GM12873 (cell line): ENCODE data around the gene EXOC3.

ENCODE experiments used
- CTCF ChIP-seq: IDR thresholded peaks from 2 replicates; pipeline ENCODE4 v1.5.1; 2012; ENCODE audit warnings: low read depth, mild to moderate bottlenecking, moderate library complexity, low read length, control low read depth; ENCODE audit not compliant: insufficient read depth; ENCODE audit errors: missing control alignments

Gene EXOC3

DNA sequence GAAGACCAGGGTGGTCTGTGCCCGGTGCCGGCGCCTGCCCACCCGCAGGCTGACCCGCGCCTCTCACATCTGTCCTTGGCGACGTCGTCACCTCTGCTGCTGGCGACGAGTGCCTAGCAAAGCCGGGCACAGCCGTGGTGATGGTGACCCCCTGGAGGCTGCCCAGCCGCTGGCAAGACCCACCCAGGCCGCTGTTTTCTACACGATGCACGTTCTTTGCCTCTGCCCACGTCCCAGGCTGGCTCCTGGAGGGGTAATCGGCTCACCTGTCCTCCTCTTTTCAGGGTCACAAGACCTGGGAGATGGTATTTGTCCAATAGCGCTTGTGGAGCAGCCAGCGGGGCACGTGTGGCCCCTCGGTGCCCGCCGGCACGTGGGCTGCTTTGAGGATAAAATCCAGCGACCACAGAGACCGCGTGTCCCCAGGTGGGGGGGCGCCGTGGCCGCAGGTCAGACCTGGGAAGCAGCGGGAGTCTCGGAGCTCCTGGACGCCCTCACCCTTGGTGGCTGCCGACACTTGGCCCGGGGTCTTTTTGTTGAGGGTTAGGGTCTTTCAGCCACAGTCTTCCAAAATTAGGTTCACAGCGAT is 51.8 kb downstream of the EXOC3 start:
- TF ChIP-seq CTCF = no peak

DNA sequence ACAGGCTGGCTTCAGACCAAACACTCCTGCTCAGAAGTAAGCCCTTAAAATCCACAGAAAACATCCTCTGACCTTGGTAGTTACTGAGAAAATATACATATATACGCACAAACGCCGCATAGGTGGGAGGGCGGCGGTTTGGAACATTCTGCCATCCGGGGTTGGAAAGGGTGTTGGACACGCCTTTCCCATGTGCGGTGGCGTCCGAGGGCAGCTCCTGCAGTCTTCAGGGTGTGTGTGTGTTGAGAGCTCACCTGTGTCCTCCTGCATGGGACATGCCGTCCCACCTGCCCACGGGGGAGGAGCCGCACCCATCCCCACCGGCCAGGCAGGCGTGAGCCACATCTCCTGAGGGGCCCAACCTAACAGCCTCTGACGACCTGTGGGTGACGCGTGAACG is 53.1 kb downstream of the EXOC3 start:
- TF ChIP-seq CTCF = no peak

DNA sequence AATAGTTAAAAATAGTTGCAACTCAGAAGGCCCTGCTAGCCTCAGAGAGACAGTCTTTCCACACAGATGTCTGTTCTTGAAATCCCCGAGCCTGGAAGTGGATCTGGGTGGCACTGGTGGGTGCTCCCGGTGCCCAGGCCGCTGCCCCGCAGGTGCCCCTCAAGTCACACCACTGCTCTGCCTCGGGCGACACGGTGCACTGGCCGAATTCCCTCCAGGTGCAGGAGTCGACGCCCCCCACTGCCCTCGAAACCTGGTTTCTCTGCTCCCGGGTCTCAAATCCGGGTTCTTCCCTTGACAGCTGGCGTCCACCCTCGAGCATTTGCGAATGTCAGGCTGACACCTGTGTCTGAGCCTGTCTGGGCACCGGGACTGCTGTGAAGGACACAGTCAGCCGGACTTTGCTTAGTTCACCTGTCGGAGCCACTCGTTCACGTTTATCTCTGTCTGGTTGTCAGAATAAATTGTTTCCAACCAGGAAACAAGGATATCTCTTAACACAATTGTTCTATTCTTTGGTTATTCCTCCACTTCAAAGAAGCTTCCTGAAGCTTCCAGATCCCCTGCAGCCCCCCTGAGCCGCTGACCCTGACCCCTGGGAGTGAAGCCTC is 54.2 kb downstream of the EXOC3 start:
- TF ChIP-seq CTCF = no peak

DNA sequence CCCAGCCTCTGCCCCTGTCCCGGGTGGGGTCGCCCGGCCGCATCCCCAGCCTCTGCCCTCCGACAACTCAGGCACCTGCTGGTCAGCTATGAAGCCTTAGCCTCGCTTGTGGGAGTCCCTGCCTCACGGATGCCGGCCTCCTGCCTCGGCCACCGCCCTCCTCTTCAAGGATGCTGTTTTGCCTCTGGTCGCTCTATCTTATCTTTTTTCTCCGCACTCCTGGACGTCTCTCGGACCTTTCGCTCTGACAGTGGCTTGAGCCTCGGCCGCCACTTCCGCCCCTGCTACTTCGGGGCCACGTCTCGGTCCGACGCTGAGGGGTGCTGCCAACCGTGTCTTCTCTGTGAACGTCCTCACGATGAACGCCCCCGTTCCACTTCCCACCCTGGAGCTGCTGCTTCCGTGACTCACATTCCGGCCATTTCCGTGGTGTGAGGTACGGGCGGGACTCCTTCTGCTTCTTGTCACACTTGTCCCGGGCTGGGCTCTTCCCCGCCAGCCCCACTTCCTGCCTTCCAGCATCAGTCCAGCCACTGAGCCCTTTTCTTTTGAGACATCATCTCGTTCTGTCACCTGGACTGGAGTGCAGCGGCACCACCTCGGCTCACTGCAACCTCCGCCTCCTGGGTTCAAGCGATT is 55.0 kb downstream of the EXOC3 start:
- no peak for TF ChIP-seq CTCF

- no peak for TF ChIP-seq CTCF
Measured at GRCh38 chr5:499233-500209, 56.5 kb downstream of the EXOC3 start.

GRCh38 chr5:500491-500890 is 57.5 kb downstream of the EXOC3 start:
- no peak for TF ChIP-seq CTCF
